ENCODE measurements around the gene TECPR2. TPM values are rescaled to one million over a fixed set of nuclear protein-coding genes. Genes with fewer than 3 reads are reported as not detected.

TECPR2 gene
- total RNA-seq, 1 donor from 2014 or later: 21.4 TPM

DNA sequence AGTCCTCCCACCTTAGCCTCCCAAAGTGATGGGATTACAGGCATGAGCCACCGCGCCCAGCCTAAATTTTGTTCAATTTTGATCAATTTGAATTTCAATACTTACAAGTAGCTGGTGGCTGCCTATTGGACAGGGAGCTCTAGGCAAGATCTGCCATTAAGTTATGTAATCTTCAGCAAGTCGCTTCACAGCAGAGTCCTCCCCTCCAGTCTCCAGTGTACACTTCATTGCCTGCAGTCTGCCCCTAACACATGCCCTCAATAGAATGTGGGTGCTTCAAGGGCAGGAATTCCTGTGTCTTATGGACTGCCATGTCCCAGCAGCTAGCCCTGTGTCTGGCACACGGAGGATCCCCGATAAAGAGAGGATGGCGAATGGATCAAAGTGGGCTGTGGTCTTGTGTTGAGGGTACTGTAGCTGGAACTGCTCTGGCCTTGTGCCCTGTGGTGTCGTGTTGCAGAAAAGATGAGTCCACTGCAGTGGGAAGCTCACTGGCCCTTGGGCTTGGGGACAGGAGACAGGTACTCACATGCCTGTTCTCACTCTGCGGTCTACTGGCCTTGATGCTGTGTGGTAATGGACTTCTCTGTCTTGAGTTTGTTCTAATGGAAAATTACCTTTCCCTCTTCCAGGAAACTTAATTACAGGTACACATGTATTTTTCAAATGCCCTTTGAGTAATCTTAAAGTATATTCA is 67.6 kb downstream of the TECPR2 start:
- H3K36me3 ChIP-seq: peaks cover 20% of the 10 kb centered on the region
- no peak overlapping the region for H3K27ac ChIP-seq
- TF ChIP-seq, protein P1, sequence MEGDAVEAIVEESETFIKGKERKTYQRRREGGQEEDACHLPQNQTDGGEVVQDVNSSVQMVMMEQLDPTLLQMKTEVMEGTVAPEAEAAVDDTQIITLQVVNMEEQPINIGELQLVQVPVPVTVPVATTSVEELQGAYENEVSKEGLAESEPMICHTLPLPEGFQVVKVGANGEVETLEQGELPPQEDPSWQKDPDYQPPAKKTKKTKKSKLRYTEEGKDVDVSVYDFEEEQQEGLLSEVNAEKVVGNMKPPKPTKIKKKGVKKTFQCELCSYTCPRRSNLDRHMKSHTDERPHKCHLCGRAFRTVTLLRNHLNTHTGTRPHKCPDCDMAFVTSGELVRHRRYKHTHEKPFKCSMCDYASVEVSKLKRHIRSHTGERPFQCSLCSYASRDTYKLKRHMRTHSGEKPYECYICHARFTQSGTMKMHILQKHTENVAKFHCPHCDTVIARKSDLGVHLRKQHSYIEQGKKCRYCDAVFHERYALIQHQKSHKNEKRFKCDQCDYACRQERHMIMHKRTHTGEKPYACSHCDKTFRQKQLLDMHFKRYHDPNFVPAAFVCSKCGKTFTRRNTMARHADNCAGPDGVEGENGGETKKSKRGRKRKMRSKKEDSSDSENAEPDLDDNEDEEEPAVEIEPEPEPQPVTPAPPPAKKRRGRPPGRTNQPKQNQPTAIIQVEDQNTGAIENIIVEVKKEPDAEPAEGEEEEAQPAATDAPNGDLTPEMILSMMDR (IDR thresholded peaks at IDR 0.05): no peak
- H3K4me3 ChIP-seq: no peak overlapping the region
- no peak for ATAC-seq
- H3K9me3 ChIP-seq: no peaks in the 10 kb centered on the region
- DNase-seq: no peak
- H3K4me1 ChIP-seq: no peaks in the 10 kb centered on the region
- no peaks in the 10 kb centered on the region for H3K27me3 ChIP-seq
- intact Hi-C loops (cut with DNase I): no loop called here

DNA sequence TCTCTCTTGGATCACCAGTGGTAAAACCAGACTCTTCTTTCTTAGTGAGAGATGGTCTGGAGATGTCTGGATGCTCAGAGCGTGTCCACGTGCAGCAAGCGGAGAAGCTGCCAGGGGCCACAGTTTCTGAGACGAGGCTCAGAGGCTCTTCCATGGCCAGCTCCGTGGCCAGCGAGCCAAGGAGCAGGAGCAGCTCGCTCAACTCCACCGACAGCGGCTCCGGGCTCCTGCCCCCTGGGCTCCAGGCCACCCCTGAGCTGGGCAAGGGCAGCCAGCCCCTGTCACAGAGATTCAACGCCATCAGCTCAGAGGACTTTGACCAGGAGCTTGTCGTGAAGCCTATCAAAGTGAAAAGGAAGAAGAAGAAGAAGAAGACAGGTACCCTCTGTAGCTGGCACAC is 69.0 kb downstream of the TECPR2 start:
- peaks cover 20% of the 10 kb centered on the region for H3K36me3 ChIP-seq
- no peaks in the 10 kb centered on the region for H3K4me1 ChIP-seq
- TF ChIP-seq, protein P1 (IDR thresholded peaks at IDR 0.05): no peak
- H3K27me3 ChIP-seq: no peaks in the 10 kb centered on the region
- no peak overlapping the region for H3K4me3 ChIP-seq
- intact Hi-C loops (cut with DNase I): no loop called here
- no peak overlapping the region for H3K27ac ChIP-seq
- H3K9me3 ChIP-seq: no peaks in the 10 kb centered on the region
- ATAC-seq: no peak
- DNase-seq: no peak

DNA sequence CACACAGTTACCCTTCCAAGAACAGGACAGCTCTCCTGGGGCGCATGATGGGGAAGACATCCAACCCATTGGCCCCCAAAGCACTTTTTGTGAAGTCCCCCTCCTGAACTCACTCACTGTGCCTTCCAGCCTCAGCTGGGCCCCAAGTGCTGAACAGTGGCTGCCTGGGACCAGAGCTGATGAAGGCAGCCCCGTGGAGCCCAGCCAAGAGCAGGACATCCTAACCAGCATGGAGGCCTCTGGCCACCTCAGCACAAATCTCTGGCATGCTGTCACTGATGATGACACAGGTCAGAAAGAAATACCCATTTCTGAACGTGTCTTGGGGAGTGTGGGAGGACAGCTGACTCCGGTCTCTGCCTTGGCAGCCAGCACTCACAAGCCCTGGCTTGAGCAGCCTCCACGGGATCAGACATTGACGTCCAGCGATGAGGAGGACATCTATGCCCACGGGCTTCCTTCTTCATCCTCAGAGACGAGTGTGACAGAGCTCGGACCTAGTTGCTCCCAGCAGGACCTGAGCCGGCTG is 72.0 kb downstream of the TECPR2 start:
- H3K36me3 ChIP-seq: peaks cover 24% of the 10 kb centered on the region
- no peaks in the 10 kb centered on the region for H3K27me3 ChIP-seq
- TF ChIP-seq, protein P1 (IDR thresholded peaks at IDR 0.05): no peak
- intact Hi-C loops (cut with DNase I): loop anchor here (5.0 kb wide), 1 partner anchor 83 kb away; no protein-coding TSS in a partner anchor
- no peak overlapping the region for H3K4me3 ChIP-seq
- H3K4me1 ChIP-seq: no peaks in the 10 kb centered on the region
- H3K9me3 ChIP-seq: no peaks in the 10 kb centered on the region
- DNase-seq (no peak), ATAC-seq (no peak)
- H3K27ac ChIP-seq: no peak overlapping the region

DNA sequence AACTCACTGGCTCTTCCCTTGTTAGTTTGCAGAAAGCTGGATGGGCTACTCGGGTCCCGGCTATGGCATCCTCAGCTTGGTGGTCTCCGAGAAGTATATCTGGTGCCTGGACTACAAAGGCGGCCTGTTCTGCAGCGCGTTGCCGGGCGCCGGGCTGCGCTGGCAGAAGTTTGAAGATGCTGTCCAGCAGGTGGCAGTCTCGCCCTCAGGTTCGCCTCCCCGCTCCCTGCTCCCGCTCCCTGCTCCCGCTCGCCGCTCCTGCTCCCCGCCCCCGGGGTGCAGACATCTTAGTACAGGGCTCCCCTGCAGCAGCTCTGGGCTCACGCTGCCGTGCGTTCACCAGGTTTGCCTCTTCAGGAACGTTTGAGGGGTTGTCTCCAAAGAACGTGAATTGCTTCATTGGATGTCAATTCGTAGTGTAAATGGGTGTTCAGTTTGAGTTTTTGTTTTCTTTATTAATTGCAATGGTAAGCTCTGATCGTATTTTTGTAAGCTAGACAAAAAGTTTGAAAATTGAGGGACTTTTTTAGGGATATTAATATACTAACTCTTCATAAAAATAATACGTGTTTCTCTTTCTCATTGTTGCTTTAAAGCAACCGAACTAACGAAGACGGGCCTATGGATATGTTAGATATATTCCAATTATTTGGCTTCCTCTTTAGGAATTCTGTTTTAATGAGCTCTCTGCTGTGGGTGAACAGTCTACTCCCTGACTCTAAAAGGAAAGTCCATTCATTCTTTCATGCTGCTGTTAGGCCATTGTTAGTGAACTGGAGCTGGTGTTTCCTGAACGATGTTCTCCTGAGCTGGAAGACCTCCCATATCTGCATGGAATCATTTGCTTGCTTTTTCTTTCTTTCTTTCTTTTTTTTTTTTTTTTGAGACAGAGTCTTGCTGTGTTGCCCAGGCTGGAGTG is 75.5 kb downstream of the TECPR2 start:
- H3K4me3 ChIP-seq: peak overlapping the region; percentile 30
- no peak overlapping the region for H3K27ac ChIP-seq
- ATAC-seq (peak; percentile 99), DNase-seq (peak; percentile 92)
- no peaks in the 10 kb centered on the region for H3K4me1 ChIP-seq
- no peaks in the 10 kb centered on the region for H3K27me3 ChIP-seq
- H3K36me3 ChIP-seq: peaks cover 53% of the 10 kb centered on the region
- H3K9me3 ChIP-seq: no peaks in the 10 kb centered on the region
- TF ChIP-seq, protein P1 (IDR thresholded peaks at IDR 0.05): peak; percentile 80
- intact Hi-C loops (cut with DNase I): loop anchor here (5.0 kb wide), 1 partner anchor 79 kb away; no protein-coding TSS in a partner anchor

DNA sequence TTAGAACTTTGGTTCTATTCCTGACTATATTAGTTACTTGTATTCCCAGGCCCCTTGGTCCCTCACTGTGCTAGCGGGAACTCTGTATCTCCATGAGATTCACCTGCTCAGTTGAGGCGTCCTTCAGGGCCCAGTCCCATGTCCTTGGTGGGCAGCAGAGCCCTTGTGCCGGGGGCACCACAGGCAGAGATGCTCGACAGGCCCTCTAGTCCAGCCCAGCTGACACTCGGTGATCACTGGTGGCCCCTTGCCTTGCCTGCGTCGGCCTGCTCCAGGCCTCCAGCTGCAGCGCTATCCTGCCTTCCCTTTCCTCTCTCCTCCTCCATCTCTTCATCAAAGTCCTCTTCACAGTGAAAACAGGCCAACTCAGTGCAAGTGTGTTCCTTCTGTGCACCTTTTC is 76.8 kb downstream of the TECPR2 start:
- H3K27ac ChIP-seq: no peak overlapping the region
- H3K4me3 ChIP-seq: no peak overlapping the region
- H3K36me3 ChIP-seq: peaks cover 55% of the 10 kb centered on the region
- no peaks in the 10 kb centered on the region for H3K4me1 ChIP-seq
- DNase-seq (no peak), ATAC-seq (no peak)
- H3K9me3 ChIP-seq: no peaks in the 10 kb centered on the region
- TF ChIP-seq, protein P1 (IDR thresholded peaks at IDR 0.05): no peak
- H3K27me3 ChIP-seq: no peaks in the 10 kb centered on the region
- intact Hi-C loops (cut with DNase I): loop anchor here (5.0 kb wide), 1 partner anchor 78 kb away; no protein-coding TSS in a partner anchor

Data from upper lobe of right lung (tissue), 1 donor.